Measurements from ENCODE around the gene RAB34.

RAB34 gene

DNA sequence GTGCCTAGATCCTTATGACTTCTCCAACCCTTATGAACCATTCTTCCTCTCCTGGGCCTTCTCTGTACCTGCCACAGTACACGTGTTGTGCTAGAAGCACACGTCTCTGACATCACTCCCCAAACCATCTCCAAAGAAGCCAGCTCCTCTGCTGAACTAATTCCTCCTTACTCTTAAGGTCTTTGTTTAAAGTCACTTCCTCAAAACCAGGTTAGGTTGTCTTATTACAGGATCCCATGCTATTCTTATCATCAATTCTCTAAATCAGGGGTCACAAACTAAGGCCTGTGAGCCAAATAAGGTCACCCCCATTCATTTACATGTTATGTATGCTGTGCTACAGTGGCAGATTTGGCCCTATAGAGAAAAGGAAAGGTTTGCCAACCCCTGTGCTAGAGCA is 51.7 kb downstream of the RAB34 start:
- TF ChIP-seq, protein P1, sequence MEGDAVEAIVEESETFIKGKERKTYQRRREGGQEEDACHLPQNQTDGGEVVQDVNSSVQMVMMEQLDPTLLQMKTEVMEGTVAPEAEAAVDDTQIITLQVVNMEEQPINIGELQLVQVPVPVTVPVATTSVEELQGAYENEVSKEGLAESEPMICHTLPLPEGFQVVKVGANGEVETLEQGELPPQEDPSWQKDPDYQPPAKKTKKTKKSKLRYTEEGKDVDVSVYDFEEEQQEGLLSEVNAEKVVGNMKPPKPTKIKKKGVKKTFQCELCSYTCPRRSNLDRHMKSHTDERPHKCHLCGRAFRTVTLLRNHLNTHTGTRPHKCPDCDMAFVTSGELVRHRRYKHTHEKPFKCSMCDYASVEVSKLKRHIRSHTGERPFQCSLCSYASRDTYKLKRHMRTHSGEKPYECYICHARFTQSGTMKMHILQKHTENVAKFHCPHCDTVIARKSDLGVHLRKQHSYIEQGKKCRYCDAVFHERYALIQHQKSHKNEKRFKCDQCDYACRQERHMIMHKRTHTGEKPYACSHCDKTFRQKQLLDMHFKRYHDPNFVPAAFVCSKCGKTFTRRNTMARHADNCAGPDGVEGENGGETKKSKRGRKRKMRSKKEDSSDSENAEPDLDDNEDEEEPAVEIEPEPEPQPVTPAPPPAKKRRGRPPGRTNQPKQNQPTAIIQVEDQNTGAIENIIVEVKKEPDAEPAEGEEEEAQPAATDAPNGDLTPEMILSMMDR (conservative IDR thresholded peaks at IDR 0.05; ENCODE audit: low read depth), result no peak
- H3K27ac ChIP-seq, result no peak overlapping the region
- no peak for DNase-seq (ENCODE audit: low spot score)
- ChIA-PET CTCF (interaction anchor here (0.6 kb wide), 1 partner anchor 15 kb away, joined by 3 read pairs; no protein-coding TSS in a partner anchor), POLR2A (ENCODE audit: low non-redundant PET) (no interaction called here)
